Putamen (tissue), 1 donor: ENCODE data around the gene EPS8.
"Not testable (repeated sequence)": the region's sequence is repeated elsewhere in the genome, so short reads cannot be mapped to it uniquely, and the experiment has no call there.

ENCODE experiments used
- DNase-seq: peaks from one replicate; pipeline ENCODE4 v3.0.0-alpha.2; 2016; ENCODE audit warnings: low spot score

The EPS8 gene

GRCh38 chr12:15646581-15646980 is 142.6 kb downstream of the EPS8 start:
- DNase-seq, result no peak

- no peak for DNase-seq
Observed at GRCh38 chr12:15644700-15645099, 144.5 kb downstream of the EPS8 start.

- DNase-seq, result no peak
Observed at GRCh38 chr12:15638231-15638630, 151.0 kb downstream of the EPS8 start.

GRCh38 chr12:15636060-15636890 is 152.9 kb downstream of the EPS8 start:
- no peak for DNase-seq

- DNase-seq, result no peak
Observed at GRCh38 chr12:15634010-15634683, 155.0 kb downstream of the EPS8 start.

GRCh38 chr12:15633201-15633600 is 156.0 kb downstream of the EPS8 start:
- DNase-seq, result no peak

- DNase-seq, result no peak
Observed at GRCh38 chr12:15632708-15633107, 156.5 kb downstream of the EPS8 start.

GRCh38 chr12:15631007-15631715 is 158.0 kb downstream of the EPS8 start:
- no peak for DNase-seq

- DNase-seq, result no peak
Observed at GRCh38 chr12:15629761-15630160, 159.4 kb downstream of the EPS8 start.

- peak; percentile 36 for DNase-seq
Observed at GRCh38 chr12:15629108-15629507, 160.1 kb downstream of the EPS8 start.

- no peak for DNase-seq
Observed at GRCh38 chr12:15627995-15628945, 160.9 kb downstream of the EPS8 start.

- DNase-seq, result no peak
Observed at GRCh38 chr12:15625075-15625474, 164.1 kb downstream of the EPS8 start.

GRCh38 chr12:15620741-15621539 is 168.2 kb downstream of the EPS8 start:
- no peak for DNase-seq

- not testable (repeated sequence) for DNase-seq
Observed at GRCh38 chr12:15616495-15616894, 172.7 kb downstream of the EPS8 start.

GRCh38 chr12:15613981-15614380 is 175.2 kb downstream of the EPS8 start:
- no peak for DNase-seq

- DNase-seq, result no peak
Observed at GRCh38 chr12:15608941-15609340, 180.2 kb downstream of the EPS8 start.

GRCh38 chr12:15608406-15608805 is 180.8 kb downstream of the EPS8 start:
- no peak for DNase-seq

GRCh38 chr12:15605881-15606590 is 183.2 kb downstream of the EPS8 start:
- no peak for DNase-seq

- no peak for DNase-seq
Observed at GRCh38 chr12:15603474-15604085, 185.6 kb downstream of the EPS8 start.
